Measurements from ENCODE around the gene ZMYND8. TPM values are rescaled to one million over a fixed set of nuclear protein-coding genes. Genes with fewer than 3 reads are reported as not detected.
A peak's percentile ranks its signal among the peaks of the same experiment; 100 is the strongest.
"Not testable (repeated sequence)": the region's sequence is repeated elsewhere in the genome, so short reads cannot be mapped to it uniquely, and the experiment has no call there.

Gene ZMYND8
- total RNA-seq, 2 donors from 2014 or later = 22.6 to 27.5 TPM

DNA sequence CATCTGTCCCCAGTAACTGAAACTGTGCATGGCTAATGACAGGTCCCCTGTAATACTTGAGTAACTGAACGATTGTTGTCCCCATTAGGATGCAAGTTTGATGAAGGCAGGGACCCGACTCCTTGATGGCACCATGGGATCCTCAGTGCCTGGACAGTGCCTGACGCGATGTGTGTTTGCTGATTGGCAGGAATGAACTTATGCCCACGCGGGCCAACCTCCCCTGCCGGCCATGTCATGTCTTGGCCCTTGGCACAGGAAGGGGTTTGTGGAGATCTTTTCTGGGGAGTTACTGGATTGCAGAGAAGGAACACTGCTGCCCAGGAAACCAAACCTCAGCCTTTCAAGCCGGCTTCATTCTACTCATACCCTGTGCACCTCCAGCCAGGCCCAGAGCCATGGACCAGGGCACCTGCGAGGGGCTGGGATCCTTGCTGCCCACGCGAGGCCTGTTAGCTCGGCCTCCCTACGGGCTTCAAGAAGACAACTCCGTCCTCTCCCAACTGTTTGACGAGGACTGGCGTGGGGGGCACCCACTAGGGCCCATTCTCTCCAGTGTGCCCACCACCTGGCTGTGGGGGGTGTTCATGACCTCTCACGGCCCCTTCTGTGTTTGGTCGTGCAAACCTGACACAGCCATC is 147.8 kb downstream of the ZMYND8 start:
- intact Hi-C loops (cut with DNase I) = loop anchor here in 1 of 2 donors (10.0 kb wide), 1 partner anchor 416 kb away; no protein-coding TSS in a partner anchor
- ATAC-seq (no peak), DNase-seq (no peak)

DNA sequence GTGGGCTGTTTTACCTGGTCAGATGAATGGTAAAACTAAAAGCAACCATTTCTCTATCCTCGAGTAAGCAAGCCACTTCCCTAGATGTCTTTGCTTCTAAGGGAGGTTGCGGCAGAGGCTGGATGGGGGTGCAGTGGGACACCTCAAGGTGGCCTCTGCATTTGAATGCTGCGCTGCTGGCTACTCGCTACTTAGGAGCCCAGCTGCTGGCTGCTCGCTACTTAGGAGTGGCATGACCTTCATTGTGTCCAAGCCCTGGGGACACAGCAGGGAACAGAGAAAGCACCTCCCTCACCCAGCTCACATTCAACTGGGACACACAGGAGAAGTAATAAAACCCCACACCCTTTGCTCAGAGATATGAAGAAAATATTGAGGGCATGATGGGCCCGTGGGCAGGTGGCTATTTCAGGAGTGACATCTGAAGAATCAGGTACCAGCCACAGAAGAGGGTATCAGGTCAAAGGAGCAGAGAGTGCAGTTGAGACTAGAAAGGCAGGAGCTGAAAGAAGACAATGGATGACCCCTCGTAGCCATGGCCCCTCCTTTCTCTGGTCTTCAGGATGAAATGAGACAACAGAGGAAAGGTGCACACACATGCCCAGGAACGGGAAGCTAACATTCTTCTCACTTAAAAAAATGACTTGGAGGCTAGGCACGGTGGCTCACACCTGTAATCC is 149.4 kb downstream of the ZMYND8 start:
- intact Hi-C loops (cut with DNase I) = loop anchor here in 1 of 2 donors (10.0 kb wide), 1 partner anchor 418 kb away; no protein-coding TSS in a partner anchor
- DNase-seq (no peak), ATAC-seq (no peak)

DNA sequence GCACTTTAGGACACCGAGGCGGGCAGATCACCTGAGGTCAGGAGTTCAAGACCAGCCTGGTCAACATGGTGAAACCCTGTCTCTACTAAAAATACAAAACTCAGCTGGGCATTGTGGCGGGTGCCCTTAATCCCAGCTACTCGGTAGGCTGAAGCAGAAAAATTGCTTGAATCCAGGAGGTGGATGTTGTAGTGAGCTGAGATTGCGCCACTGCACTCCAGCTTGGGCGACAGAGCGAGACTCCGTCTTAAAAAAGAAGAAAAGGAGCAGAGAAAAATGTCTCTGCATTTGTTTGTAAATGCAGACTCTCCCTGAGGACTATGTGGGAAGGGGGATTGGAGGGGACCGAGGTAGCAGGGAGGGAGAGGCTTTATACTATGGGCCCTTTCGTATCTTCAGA is 149.9 kb downstream of the ZMYND8 start:
- intact Hi-C loops (cut with DNase I) = loop anchor here in 1 of 2 donors (10.0 kb wide), 1 partner anchor 418 kb away; no protein-coding TSS in a partner anchor
- not testable (repeated sequence) for ATAC-seq

DNA sequence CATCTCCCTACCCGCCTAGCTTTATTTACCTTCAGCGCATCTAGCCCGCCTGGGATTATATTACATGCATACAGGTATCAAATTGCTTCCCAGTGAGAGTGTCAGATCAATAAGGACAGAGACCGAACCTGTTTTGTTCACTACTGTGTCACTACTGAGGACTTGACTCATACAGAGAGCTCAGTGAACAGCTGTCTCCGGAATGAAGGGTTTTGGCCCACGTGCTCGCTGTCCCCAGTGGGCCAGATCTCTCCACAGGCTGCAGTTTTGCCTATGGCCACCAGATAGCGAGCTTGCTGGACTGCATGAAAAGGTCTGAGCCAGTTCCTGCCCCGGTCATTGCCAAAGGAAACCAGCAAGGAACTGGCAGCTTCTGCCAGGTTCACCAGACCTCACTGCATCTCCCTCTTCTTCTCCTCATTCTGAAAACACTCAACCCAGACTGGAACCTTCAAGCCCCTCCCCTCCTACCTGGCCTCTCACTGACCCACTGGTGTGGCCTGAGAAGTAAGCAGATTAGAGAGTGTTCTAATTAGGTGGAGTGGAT is 150.8 kb downstream of the ZMYND8 start:
- DNase-seq = peak; percentile 59
- intact Hi-C loops (cut with DNase I) = loop anchor here in 1 of 2 donors (10.0 kb wide), 1 partner anchor 419 kb away; no protein-coding TSS in a partner anchor
- ATAC-seq = peak; percentile 83 to 86

More for the DNA sequence above, 149.9 kb downstream of the ZMYND8 start:
- DNase-seq = not testable (repeated sequence)

DNA sequence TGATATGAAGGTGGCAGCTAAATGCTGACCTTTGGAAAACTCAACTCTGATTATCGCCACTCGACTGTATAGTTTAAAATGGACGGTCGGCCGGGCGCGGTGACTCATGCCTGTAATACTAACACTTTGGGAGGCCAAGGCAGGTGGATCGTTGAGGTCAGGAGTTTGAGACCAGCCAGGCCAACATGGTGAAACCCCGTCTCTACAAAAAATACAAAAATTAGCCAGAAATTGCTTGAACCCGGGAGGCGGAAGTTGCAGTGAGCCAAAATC is 151.7 kb downstream of the ZMYND8 start:
- ATAC-seq = not testable (repeated sequence)
- intact Hi-C loops (cut with DNase I) = loop anchor here (5.0 to 10.0 kb wide), 2 partner anchors 418 to 420 kb away; no protein-coding TSS in a partner anchor

DNA sequence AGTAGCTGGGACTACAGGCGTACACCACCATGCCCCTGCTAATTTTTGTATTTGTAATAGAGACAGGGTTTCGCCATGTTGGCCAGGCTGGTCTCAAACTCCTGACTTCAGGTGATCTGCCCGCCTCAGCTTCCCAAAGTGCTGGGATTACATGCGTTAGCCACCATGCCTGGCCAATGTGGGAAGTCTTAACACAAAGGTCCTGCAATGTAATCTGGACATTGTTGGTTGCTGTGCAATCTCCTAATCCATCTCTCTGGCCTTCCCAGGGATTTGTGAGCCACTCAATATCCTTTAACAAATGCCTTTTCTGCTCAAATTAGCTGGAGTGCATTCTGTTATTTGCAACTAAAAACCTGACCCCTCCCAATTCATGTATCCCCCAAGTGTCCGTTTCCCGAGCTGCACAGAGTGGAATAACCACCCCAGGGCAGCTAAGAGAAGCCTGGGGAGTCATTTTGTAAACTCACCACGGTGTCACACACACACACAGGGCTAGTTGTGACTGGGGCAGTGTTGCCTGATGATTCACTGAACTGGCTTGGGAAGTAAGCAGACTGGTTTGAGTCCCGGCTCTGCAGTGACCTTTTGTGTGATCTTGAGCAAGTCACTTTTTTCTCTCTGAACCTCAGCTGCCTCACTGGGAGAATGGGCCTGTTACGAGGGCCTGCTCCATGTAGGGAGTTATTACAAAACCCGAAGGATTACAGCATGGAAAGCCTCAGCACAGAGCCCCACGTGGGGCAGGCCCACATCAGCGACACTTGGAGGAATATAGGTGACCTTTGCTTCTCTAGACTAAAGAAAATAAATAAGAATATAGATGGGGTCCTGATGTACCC is 152.3 kb downstream of the ZMYND8 start:
- intact Hi-C loops (cut with DNase I) = loop anchor here (5.0 to 10.0 kb wide), 2 partner anchors 418 to 421 kb away; no protein-coding TSS in a partner anchor
- DNase-seq (no peak), ATAC-seq (no peak)

More for the DNA sequence above, 151.7 kb downstream of the ZMYND8 start:
- not testable (repeated sequence) for DNase-seq

DNA sequence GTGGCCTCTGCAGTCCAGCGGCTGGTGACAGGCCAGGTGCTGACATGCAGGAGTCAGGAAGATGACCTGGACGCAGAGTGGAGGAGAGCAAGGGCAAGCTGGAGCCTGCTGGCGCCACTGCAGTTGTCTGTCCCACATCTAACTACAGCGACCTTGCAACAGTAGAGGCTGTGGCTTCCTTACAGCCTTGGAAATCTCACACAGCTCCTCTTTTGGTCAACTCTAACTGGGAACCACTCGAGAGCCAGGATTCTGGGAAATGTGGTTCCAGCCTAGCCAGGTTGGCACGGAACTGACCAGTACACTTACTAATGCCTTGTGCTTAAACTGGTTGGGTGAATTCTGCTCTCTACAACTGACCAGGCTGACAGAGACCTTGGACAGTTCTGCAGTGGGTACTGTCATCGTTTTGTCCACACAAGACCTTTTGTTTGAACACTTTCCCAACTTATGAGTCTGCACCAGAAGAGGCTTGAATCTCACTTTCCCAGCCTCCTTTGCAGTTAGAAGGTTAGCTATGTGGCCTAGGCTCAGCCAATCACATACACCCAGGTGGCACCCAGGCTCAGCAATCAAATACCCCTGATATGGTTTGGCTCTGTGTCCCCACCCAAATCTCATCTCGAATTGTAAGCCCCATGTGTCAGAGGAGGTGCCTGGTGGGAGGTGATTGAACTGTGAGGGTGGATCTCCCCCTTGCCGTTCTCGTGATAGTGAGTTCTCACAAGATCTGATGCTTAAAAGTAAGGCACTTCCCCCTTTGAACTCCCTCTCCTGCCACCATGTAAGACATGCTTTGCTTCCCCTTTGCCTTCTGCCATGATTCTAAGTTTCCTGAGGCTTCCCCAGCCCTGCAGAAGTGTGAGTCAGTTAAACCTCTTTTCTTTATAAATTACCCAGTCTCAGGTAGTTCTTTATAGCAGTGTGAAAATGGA is 153.5 kb downstream of the ZMYND8 start:
- ATAC-seq = no peak
- intact Hi-C loops (cut with DNase I) = loop anchor here (5.0 to 10.0 kb wide), 2 partner anchors 419 to 422 kb away; no protein-coding TSS in a partner anchor
- no peak for DNase-seq

DNA sequence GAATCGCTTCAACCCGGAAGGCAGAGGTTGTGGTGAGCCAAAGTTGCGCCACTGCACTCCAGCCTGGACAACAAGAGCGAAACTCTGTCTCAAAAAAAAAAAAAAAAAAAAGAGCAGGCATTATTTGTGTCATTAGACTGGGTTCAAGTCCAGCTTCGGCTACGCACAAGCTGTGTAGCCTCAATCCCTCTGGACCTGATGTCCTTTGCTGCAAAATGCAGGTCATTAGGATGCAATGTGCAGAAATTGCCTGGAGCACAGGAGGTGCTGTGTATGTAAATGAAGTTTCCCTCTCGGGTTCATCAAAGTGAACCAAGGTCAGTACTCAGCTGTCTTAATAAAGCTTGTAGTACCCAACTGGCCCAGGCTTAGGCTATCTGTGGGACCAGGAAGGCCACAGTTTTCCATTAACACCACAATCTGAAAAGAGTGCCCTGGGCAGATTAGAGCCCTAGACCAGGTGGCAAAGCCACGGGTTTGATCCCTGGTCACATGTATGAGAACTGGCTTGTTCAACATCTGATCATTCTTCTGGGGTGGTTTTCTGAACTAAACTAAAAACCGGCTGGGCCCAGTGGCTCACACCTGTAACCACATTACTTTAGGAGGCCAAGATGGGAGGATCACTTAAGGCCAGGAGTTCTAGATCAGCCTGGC is 155.3 kb downstream of the ZMYND8 start:
- ATAC-seq (no peak), DNase-seq (no peak)
- intact Hi-C loops (cut with DNase I) = loop anchor here (5.0 to 10.0 kb wide), 2 partner anchors 421 to 424 kb away; no protein-coding TSS in a partner anchor

DNA sequence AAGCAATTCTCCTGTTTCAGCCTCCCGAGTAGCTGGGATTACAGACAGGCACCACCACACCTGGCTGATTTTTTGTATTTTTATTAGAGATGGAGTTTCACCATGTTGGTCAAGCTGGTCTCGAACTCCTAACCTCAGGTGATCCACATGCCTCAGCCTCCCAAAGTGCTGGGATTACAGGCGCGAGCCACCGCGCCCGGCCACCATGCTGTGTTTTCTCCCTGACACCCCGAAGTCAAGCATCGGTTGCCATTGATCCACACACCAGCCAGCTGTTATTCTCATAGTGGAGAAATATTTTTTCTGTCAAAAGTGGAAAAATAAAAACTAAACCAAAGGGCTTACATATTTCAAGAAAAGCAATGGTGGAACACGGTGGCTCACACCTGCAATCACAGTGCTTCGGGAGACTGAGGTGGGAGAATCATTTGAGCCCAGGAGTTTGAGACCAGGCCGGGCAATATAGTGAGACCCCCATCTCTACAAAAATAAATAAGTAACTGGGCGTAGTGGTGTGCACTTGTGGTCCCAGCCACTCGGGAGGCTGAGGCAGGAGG is 157.4 kb downstream of the ZMYND8 start:
- DNase-seq = no peak
- ATAC-seq = no peak
- intact Hi-C loops (cut with DNase I) = loop anchor here in 1 of 2 donors (5.0 kb wide), 1 partner anchor 183 kb away; no protein-coding TSS in a partner anchor

DNA sequence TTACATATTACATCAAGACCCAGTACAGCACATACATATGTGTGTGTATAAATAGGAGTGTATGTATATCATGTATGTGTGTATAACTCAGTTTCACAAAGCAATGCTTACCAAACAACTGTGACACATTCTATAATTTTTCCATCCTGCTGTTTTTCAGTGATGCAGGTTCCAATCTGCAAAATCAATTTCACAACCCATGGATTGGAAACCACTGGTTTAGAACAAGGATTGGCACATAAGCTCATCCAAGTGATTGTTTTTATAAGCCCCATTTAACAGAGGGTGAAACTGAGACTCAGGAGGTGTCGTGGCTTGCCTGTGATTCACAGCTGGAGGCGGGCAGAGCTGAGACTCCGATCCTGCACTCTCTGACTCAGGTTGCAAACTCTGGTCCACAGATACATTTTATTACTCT is 158.2 kb downstream of the ZMYND8 start:
- intact Hi-C loops (cut with DNase I) = loop anchor here in 1 of 2 donors (5.0 kb wide), 1 partner anchor 184 kb away; no protein-coding TSS in a partner anchor
- no peak for ATAC-seq
- DNase-seq = no peak

DNA sequence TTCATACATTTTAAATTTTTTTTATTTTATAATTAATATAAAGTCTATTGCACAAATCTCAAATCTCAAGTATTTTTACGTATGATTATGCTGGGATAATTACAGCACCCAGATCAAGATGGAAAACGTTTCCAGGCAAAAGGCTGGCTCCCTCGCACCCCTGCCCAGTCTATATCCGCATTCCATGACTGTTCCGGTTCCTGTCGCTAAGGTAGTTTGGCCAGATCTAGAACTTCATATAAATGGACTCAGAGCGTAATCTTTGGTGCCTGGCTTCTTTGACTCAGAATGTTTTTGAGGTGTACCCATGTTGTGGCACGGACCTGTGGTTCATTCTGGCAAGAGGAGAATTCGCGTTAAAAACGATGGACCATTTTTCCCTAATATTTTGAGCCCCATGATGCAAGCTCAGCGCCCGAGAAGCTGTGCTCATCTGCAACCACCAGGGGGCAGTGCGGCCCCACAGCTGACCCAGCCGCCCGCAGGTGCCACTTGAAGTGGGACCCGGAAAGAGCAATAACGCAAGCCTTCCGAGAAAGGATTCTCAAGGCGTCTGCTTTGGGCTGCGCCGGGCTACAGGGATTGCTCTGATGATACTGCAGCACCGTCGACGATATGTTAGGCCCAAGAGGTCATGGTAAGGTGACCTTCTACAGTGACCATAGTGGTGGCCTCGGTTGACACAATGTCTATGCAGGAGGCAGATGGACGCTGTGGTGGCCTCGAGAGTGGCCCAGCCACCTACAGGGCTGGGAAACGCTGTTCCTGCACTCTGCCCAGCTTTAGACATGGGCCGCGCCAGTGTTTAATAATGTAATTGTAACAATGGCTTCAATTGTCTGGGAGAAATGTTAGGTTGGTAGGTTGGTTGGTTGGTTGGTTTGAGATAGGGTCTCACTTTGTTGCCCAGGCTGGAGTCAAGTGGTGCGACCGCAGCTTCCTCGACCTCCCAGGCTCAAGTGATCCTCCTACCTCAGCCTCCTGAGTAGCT is 160.1 kb downstream of the ZMYND8 start:
- DNase-seq = peak; percentile 76
- ATAC-seq = peak; percentile 82 to 86
- intact Hi-C loops (cut with DNase I) = loop anchor here (1.0 to 5.0 kb wide), 2 partner anchors 186 to 188 kb away; no protein-coding TSS in a partner anchor

DNA sequence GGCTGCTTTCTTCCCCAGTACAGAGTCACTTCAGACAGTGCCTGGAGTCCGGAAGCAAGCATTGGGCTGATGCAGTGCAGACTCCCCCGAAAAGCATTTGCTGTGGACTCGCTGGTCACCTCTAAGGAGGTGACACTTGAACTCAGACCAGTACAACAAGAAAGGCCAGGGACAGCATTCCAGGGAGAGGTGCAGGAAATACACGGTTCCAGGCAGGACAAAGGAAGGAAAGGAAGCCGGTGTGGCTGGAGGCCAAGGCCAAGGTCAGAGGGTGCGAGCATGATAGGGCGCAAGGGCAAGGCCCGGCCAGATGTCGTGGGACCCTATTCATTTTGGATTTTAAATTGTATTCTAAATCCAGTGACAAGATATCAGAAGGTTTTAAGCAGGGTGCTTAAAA is 160.9 kb downstream of the ZMYND8 start:
- DNase-seq = no peak
- ATAC-seq = no peak

DNA sequence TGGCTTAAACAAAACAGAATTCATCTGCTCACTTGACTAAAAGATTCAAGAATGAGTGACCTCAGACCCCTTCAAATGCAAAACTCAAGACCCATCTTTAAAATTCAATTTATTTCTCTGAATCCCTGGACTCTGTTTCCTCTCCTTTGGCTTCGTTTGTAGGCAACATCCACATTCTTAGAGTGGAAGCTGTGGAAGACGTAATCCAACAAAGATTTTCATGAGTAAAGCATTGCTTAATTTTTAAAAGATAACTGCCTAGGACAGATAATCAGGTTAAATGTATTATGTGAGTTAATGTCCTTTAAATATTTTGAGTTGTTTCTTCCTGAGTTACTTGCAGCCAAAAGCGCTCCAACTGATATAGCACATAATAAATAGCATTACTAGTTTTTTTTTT is 164.5 kb downstream of the ZMYND8 start:
- DNase-seq (no peak), ATAC-seq (no peak)
- intact Hi-C loops (cut with DNase I) = no loop called here

More for the DNA sequence above, 160.9 kb downstream of the ZMYND8 start:
- intact Hi-C loops (cut with DNase I) = loop anchor here in 1 of 2 donors (5.0 kb wide), 1 partner anchor 187 kb away; no protein-coding TSS in a partner anchor

DNA sequence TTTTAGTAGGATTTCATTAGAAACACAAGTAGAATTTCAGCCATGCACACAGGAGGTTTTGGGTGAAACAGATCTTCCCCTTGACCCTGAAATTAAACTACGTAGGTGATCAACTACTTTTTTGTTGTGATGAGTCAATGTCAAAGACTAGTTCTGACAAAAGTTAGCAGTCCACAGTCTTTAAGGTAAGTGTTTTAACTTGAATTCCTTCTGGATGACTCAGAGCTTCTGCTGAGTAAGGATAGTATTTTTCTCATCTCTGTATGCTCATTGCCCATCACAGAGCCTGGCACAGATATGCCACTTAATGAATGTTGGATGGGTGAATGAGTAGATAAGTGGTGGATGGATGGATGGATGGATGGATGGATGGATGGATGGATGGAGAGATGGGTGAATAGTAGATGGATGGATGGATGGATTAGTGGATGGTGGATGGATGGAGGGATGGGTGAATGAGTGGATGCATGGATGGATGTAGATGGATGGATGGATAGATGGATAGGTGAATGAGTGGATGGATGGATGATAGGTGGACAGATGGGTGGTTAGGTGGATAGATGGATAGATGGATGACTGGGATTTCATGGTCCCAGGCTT is 165.3 kb downstream of the ZMYND8 start:
- ATAC-seq (no peak), DNase-seq (no peak)
- intact Hi-C loops (cut with DNase I) = no loop called here

DNA sequence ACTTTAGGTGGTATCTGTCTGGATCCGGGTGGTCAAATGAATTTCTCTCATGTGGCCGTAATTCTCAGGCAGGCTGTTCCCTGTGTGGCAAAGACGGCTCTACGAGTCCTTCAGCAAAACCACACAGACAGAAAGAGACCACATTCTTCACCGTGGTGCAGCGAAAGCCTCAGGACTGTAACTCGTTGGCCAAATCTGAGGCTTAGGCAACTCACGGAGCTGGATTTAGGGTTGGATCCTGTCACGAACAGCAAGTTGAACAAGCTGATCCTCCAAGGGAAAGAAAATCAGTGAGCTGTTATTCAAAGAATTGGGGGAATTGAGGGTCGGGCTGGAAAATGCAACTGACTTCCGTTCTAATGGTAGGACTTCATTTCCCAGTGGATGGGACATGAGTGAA is 167.4 kb downstream of the ZMYND8 start:
- DNase-seq (no peak), ATAC-seq (peak in 1 of 2 donors; percentile 41)
- intact Hi-C loops (cut with DNase I) = no loop called here

All from left cardiac atrium (tissue), 4 donors.